Measurements from ENCODE around the gene NR2C2AP.
A peak's percentile ranks its signal among the peaks of the same experiment; 100 is the strongest.

Gene NR2C2AP

GRCh38 chr19:19234220-19234816 is 31.1 kb upstream of the NR2C2AP start:
- in situ Hi-C loops (cut with MboI; ENCODE audit: low sequenced_read_pairs, unreplicated experiment): no loop called here
- no peak for DNase-seq (ENCODE audit: low spot score)
- no peak for TF ChIP-seq CTCF (IDR thresholded peaks at IDR 0.05; ENCODE audit: borderline replicate concordance, control extremely low read depth, extremely low read depth, insufficient read depth, missing control alignments)

GRCh38 chr19:19232261-19232721 is 29.1 kb upstream of the NR2C2AP start:
- TF ChIP-seq CTCF (IDR thresholded peaks at IDR 0.05; ENCODE audit: borderline replicate concordance, control extremely low read depth, extremely low read depth, insufficient read depth, missing control alignments): no peak
- in situ Hi-C loops (cut with MboI; ENCODE audit: low sequenced_read_pairs, unreplicated experiment): no loop called here
- no peak for DNase-seq (ENCODE audit: low spot score)

GRCh38 chr19:19230999-19231398 is 27.8 kb upstream of the NR2C2AP start:
- in situ Hi-C loops (cut with MboI; ENCODE audit: low sequenced_read_pairs, unreplicated experiment): no loop called here
- DNase-seq (ENCODE audit: low spot score): no peak
- TF ChIP-seq CTCF (IDR thresholded peaks at IDR 0.05; ENCODE audit: borderline replicate concordance, control extremely low read depth, extremely low read depth, insufficient read depth, missing control alignments): no peak

- in situ Hi-C loops (cut with MboI; ENCODE audit: low sequenced_read_pairs, unreplicated experiment): no loop called here
- DNase-seq (ENCODE audit: low spot score): no peak
- no peak for TF ChIP-seq CTCF (IDR thresholded peaks at IDR 0.05; ENCODE audit: borderline replicate concordance, control extremely low read depth, extremely low read depth, insufficient read depth, missing control alignments)
Observed at GRCh38 chr19:19229701-19230100, 26.5 kb upstream of the NR2C2AP start.

- peak; percentile 32 for DNase-seq (ENCODE audit: low spot score)
- in situ Hi-C loops (cut with MboI; ENCODE audit: low sequenced_read_pairs, unreplicated experiment): no loop called here
- TF ChIP-seq CTCF (IDR thresholded peaks at IDR 0.05; ENCODE audit: borderline replicate concordance, control extremely low read depth, extremely low read depth, insufficient read depth, missing control alignments): no peak
Observed at GRCh38 chr19:19227217-19227616, 24.0 kb upstream of the NR2C2AP start.

GRCh38 chr19:19226663-19227062 is 23.4 kb upstream of the NR2C2AP start:
- no peak for DNase-seq (ENCODE audit: low spot score)
- in situ Hi-C loops (cut with MboI; ENCODE audit: low sequenced_read_pairs, unreplicated experiment): no loop called here
- TF ChIP-seq CTCF (IDR thresholded peaks at IDR 0.05; ENCODE audit: borderline replicate concordance, control extremely low read depth, extremely low read depth, insufficient read depth, missing control alignments): no peak

Measured in GM13976 (cell line).